Activated CD4-positive, alpha-beta T cell treated with anti-CD3 and anti-CD28 coated beads for 48 hours (primary cell): ENCODE results near the gene NOTUM.

Experiments
- DNase-seq: peaks from one replicate; pipeline ENCODE4 v3.0.0-alpha.2; 2020

The NOTUM gene

GRCh38 chr17:81908793-81909192 is 52.2 kb downstream of the NOTUM start:
- no peak for DNase-seq

DNA sequence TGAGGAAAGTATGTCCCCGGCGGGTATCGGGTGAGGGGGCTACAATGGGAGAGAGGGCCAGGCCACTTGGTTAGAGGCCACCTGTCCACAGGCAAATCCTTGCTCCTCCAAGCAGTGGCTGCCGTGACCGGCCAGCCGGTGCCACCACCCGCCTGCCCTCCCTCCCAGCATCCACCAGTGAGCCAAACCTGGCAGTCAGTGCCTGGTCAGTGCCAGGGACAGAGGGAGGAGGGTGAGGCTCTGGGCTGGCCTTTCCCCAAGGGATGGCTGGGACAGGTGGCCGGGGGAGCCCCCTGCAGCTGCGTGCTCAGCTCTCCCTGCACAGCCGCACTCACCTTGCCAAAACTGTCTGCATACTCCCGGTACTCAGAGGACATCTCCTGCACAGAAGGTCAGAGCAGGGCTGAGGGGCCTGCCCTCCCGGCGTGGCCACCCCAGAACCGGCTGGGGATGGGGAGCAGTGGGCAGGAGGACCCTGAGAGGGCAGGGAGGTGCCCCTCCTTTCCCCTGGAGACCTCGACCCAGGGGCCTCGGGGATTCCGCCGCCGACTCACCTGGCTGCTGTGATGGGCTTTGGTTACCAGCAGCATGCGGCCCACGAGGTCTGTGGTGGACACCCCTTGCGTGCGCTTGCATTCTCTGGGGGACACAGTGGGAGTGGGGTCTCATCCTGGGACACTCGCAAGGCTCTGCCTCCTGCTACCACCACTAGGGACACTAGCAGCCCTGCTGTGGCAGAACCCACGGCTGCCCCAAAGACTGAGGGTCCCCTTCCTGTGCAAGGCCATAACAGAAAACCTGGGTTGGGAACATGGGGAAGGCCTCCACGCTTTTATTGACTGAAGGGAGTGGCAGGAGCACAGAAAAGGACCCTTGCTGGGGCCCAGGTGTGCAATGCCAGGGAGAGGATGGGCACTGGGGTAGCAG is 53.5 kb downstream of the NOTUM start:
- no peak for DNase-seq

DNA sequence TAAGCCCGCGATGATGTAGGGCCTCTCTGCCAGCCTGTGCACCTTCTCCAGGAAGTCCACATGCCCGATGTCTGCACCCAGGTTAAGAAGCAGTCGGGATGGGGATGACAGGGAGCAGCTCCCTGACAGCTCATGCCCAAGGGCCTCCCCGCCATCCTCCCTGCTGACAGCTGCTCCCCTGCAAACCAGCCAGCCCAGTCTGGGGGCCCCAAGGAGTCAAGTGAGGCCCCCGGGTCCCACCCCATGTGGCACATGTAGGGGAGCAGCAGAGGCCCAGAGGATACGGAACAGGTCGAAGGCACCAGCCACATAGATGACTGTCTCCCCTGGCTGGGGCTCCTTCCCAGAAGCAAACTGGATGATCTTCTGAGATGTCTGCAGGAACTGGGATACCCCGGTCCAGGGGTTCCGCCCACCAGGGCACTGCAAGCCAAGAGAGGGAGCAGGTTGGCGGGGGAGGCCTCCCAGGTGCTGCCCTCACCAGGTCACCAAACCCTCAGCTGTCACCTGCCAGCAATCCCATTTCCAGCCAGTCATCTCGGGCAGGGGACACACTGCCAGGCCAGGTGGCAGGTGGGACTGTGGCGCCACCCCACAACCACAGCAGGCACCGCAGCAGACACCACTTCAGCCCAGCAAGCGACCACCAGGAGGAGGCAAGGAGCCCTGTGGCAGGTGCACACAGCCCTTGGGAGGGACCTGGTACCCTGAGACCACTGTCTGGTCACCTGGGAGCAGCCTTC is 54.3 kb downstream of the NOTUM start:
- DNase-seq = no peak

DNA sequence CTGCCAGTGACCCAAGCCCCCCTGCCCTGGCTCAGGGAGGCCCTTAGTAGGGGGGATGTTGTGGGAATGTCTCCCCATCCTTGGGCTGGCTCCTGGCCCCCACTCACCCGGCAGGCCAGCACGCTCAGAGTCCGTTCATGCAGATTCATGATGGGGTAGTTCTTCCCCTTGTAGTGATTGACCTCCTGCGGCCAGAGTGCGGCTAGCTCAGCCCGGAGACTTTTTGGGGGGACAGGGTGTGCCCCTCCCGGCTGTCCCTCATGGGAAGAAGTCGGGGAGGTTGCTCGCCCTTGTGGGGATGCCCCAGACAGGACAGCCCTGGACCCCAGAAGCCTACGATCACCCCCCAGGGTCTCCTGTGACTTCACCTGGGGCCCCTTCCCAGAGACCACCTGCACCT is 55.0 kb downstream of the NOTUM start:
- DNase-seq = no peak

- no peak for DNase-seq
Measured at GRCh38 chr17:81905424-81905875, 55.5 kb downstream of the NOTUM start.

GRCh38 chr17:81904600-81905423 is 56.2 kb downstream of the NOTUM start:
- DNase-seq = no peak

- no peak for DNase-seq
Measured at GRCh38 chr17:81903896-81904599, 56.9 kb downstream of the NOTUM start.

GRCh38 chr17:81903415-81903831 is 57.6 kb downstream of the NOTUM start:
- DNase-seq = no peak

- no peak for DNase-seq
Measured at GRCh38 chr17:81902653-81903414, 58.2 kb downstream of the NOTUM start.
